HepG2 (cell line): ENCODE measurements around the gene COA3. TPM values are rescaled to one million over a fixed set of nuclear protein-coding genes. Genes with fewer than 3 reads are reported as not detected.

Experiments
- ARHGAP35 ChIP-seq: sonication (generic); formaldehyde crosslinking; IDR thresholded peaks from 2 replicates; pipeline ENCODE4 v1.9.0; 2022; ENCODE audit warnings: mild to moderate bottlenecking, inconsistent platforms, moderate library complexity, missing genetic modification reagents, borderline replicate concordance
- ATF3 ChIP-seq: sonication (generic); formaldehyde crosslinking; IDR thresholded peaks from 2 replicates; pipeline ENCODE4 v1.4.0; 2020; ENCODE audit warnings: missing genetic modification reagents
- ETV5 ChIP-seq: IDR thresholded peaks from 2 replicates; pipeline ENCODE4 v1.6.1; 2018; ENCODE audit warnings: missing biosample characterization, missing genetic modification reagents, inconsistent platforms, borderline replicate concordance
- FOXO1 ChIP-seq: sonication (generic); formaldehyde crosslinking; IDR thresholded peaks from 2 replicates; pipeline ENCODE4 v1.4.0; 2020; ENCODE audit warnings: missing genetic modification reagents
- FOXP1 ChIP-seq, 2 experiments: fragments of 450-650 bp in 1 of 2; IDR thresholded peaks; 2 replicates each; pipeline ENCODE4 v1.6.1; 2017 to 2018; ENCODE audit warnings: antibody characterized with exemption in 1 of 2
- HOXA5 ChIP-seq: sonication (generic); formaldehyde crosslinking; IDR thresholded peaks from 2 replicates; pipeline ENCODE4 v1.4.0; 2020; ENCODE audit warnings: missing genetic modification reagents
- KDM1A ChIP-seq: IDR thresholded peaks from 2 replicates; pipeline ENCODE4 v1.6.1; 2016; ENCODE audit warnings: missing compliant biosample characterization
- MEIS2 ChIP-seq: sonication (generic); formaldehyde crosslinking; IDR thresholded peaks from 2 replicates; pipeline ENCODE4 v1.9.0; 2021; ENCODE audit warnings: mild to moderate bottlenecking, missing genetic modification reagents
- NFKBIZ ChIP-seq: IDR thresholded peaks from 2 replicates; pipeline ENCODE4 v1.6.1; 2018; ENCODE audit warnings: missing genetic modification reagents, missing compliant biosample characterization
- PRMT3 ChIP-seq: sonication (generic); formaldehyde crosslinking; IDR thresholded peaks from 2 replicates; pipeline ENCODE4 v1.8.1; 2022; ENCODE audit warnings: low read depth, mild to moderate bottlenecking, moderate library complexity, missing genetic modification reagents, borderline replicate concordance
- PRPF4 ChIP-seq: fragments of 200-400 bp; formaldehyde crosslinking; IDR thresholded peaks from 2 replicates; pipeline ENCODE4 v1.6.1; 2016; ENCODE audit warnings: low read length, low read depth; ENCODE audit not compliant: poor library complexity, severe bottlenecking
- RFX3 ChIP-seq: IDR thresholded peaks from 2 replicates; pipeline ENCODE4 v1.6.1; 2016; ENCODE audit warnings: missing biosample characterization, missing genetic modification reagents
- SP4 ChIP-seq: sonication (generic); formaldehyde crosslinking; IDR thresholded peaks from 2 replicates; pipeline ENCODE4 v1.8.1; 2023; ENCODE audit warnings: mild to moderate bottlenecking, missing genetic modification reagents
- TMF1 ChIP-seq: sonication (generic); formaldehyde crosslinking; IDR thresholded peaks from 2 replicates; pipeline ENCODE4 v1.8.1; 2022; ENCODE audit warnings: low read depth, missing genetic modification reagents
- TSC22D2 ChIP-seq: sonication (generic); formaldehyde crosslinking; IDR thresholded peaks from 2 replicates; pipeline ENCODE4 v1.5.1; 2020; ENCODE audit warnings: missing genetic modification reagents, mild to moderate bottlenecking, borderline replicate concordance
- YEATS4 ChIP-seq: sonication (generic); formaldehyde crosslinking; IDR thresholded peaks from 2 replicates; pipeline ENCODE4 v1.4.0; 2020; ENCODE audit warnings: missing genetic modification reagents, borderline replicate concordance
- ZBTB8A ChIP-seq: sonication (generic); formaldehyde crosslinking; IDR thresholded peaks from 2 replicates; pipeline ENCODE4 v1.4.0; 2020; ENCODE audit warnings: mild to moderate bottlenecking, low read depth, missing genetic modification reagents, borderline replicate concordance
- ZC3H13 ChIP-seq: sonication (generic); formaldehyde crosslinking; IDR thresholded peaks from 2 replicates; pipeline ENCODE4 v1.8.1; 2023; ENCODE audit warnings: mild to moderate bottlenecking, missing genetic modification reagents, moderate library complexity
- ZFP41 ChIP-seq: sonication (generic); formaldehyde crosslinking; IDR thresholded peaks from 2 replicates; pipeline ENCODE4 v1.4.0; 2020; ENCODE audit warnings: mild to moderate bottlenecking, missing genetic modification reagents, borderline replicate concordance
- ZNF260 ChIP-seq: sonication (generic); formaldehyde crosslinking; IDR thresholded peaks from 2 replicates; pipeline ENCODE4 v1.4.0; 2020; ENCODE audit warnings: missing genetic modification reagents, low read depth, mild to moderate bottlenecking, borderline replicate concordance
- ZNF639 ChIP-seq: conservative IDR thresholded peaks from 2 replicates; pipeline ENCODE4 v1.6.1; 2018; ENCODE audit warnings: missing genetic modification reagents
- ZNF816 ChIP-seq: sonication (generic); formaldehyde crosslinking; IDR thresholded peaks from 2 replicates; pipeline ENCODE4 v1.8.0; 2022; ENCODE audit warnings: missing genetic modification reagents, mild to moderate bottlenecking, borderline replicate concordance
- polyA plus RNA-seq, 8 experiments: library from polyadenylated mRNA; depleted of rRNA in 3 of 8; stranded (reverse) in 7 of 8; unstranded in 1 of 8; fragments of >200 nt; fragmentation: Illumina TruSeq in 4 of 8; extraction: Trizol in 4 of 8; gene quantifications; 2 replicates each; pipeline versions ENCODE4 v1.2.1 to v1.2.3, GENCODE V29; 2011 to 2016; ENCODE audit warnings: low read depth in 4 of 8, missing spikeins in 1 of 8, mixed read lengths in 1 of 8; ENCODE audit not compliant: insufficient read depth in 1 of 8
- total RNA-seq, 5 experiments: library from RNA; depleted of rRNA; stranded (reverse); fragments of >200 nt; fragmentation: Illumina TruSeq; extraction: Trizol; gene quantifications; 2 replicates each; pipeline ENCODE4 v1.2.3, GENCODE V29; 2016; ENCODE audit warnings: low read depth in 1 of 5
- TF ChIP-seq, protein P1 (sequence below): fragments of 450-650 bp; IDR thresholded peaks from 2 replicates; pipeline ENCODE4 v1.6.1; 2017; ENCODE audit warnings: mild to moderate bottlenecking
- TF ChIP-seq, protein P2 (sequence below): sonication (generic); formaldehyde crosslinking; IDR thresholded peaks from 2 replicates; pipeline ENCODE4 v1.4.0; 2020; ENCODE audit warnings: missing genetic modification reagents

The COA3 gene
- total and polyA plus RNA-seq, 2 of the 13 experiments (the other 11 are each of a cell fraction or from before 2014, with no cell fraction given), result 133 to 202 TPM

- TF ChIP-seq ZNF260 (CRISPR knock-in tag) (no peak), FOXP1 (IDR thresholded peaks at IDR 0.05) (no peak), FOXP1 (CRISPR knock-in tag; IDR thresholded peaks at IDR 0.05) (no peak), TSC22D2 (CRISPR knock-in tag) (no peak), ZNF816 (CRISPR knock-in tag) (no peak), ATF3 (CRISPR knock-in tag) (no peak), FOXO1 (CRISPR knock-in tag) (peak; percentile 32; the same call in 1 of the 2 replicates), MEIS2 (CRISPR knock-in tag) (no peak), ETV5 (CRISPR knock-in tag) (no peak), HOXA5 (CRISPR knock-in tag) (no peak), NFKBIZ (CRISPR knock-in tag) (no peak), KDM1A (CRISPR knock-in tag) (peak; percentile 11; the same call in 1 of the 2 replicates), PRMT3 (CRISPR knock-in tag) (no peak), ARHGAP35 (CRISPR knock-in tag) (no peak), ZNF639 (CRISPR knock-in tag) (no peak), ZBTB8A (CRISPR knock-in tag) (no peak), YEATS4 (no peak), ZFP41 (CRISPR knock-in tag) (no peak), RFX3 (CRISPR knock-in tag) (no peak), TMF1 (CRISPR knock-in tag) (no peak), PRPF4 (no peak), SP4 (CRISPR knock-in tag) (peak; percentile 11; the same call in 1 of the 2 replicates), ZC3H13 (no peak)
- TF ChIP-seq, protein P1, sequence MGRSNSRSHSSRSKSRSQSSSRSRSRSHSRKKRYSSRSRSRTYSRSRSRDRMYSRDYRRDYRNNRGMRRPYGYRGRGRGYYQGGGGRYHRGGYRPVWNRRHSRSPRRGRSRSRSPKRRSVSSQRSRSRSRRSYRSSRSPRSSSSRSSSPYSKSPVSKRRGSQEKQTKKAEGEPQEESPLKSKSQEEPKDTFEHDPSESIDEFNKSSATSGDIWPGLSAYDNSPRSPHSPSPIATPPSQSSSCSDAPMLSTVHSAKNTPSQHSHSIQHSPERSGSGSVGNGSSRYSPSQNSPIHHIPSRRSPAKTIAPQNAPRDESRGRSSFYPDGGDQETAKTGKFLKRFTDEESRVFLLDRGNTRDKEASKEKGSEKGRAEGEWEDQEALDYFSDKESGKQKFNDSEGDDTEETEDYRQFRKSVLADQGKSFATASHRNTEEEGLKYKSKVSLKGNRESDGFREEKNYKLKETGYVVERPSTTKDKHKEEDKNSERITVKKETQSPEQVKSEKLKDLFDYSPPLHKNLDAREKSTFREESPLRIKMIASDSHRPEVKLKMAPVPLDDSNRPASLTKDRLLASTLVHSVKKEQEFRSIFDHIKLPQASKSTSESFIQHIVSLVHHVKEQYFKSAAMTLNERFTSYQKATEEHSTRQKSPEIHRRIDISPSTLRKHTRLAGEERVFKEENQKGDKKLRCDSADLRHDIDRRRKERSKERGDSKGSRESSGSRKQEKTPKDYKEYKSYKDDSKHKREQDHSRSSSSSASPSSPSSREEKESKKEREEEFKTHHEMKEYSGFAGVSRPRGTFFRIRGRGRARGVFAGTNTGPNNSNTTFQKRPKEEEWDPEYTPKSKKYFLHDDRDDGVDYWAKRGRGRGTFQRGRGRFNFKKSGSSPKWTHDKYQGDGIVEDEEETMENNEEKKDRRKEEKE, result no peak
- TF ChIP-seq, protein P2, sequence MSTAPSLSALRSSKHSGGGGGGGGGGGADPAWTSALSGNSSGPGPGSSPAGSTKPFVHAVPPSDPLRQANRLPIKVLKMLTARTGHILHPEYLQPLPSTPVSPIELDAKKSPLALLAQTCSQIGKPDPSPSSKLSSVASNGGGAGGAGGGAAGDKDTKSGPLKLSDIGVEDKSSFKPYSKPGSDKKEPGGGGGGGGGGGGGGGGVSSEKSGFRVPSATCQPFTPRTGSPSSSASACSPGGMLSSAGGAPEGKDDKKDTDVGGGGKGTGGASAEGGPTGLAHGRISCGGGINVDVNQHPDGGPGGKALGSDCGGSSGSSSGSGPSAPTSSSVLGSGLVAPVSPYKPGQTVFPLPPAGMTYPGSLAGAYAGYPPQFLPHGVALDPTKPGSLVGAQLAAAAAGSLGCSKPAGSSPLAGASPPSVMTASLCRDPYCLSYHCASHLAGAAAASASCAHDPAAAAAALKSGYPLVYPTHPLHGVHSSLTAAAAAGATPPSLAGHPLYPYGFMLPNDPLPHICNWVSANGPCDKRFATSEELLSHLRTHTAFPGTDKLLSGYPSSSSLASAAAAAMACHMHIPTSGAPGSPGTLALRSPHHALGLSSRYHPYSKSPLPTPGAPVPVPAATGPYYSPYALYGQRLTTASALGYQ (CRISPR knock-in tag), result no peak
Measured at GRCh38 chr17:42759982-42760651, 38.4 kb downstream of the COA3 start (continued).
